ENCODE measurements around the gene SBK1. TPM values are rescaled to one million over a fixed set of nuclear protein-coding genes. Genes with fewer than 3 reads are reported as not detected.

SBK1 gene
- polyA plus RNA-seq, 1 donor from 2014 or later: 0.68 TPM

GRCh38 chr16:28308794-28309584, 16.7 kb downstream of the SBK1 start:
- Mint-ChIP-seq H3K27ac (peak overlapping the region in 2 of 3 donors; percentile 35 to 78), H3K4me3 (peak overlapping the region in 1 of 4 donors; percentile 88), H3K36me3 (peaks cover 2% of the 10 kb centered on the region), H3K4me1 (peaks cover 4 to 9% (median 6%) of the 10 kb centered on the region in 3 donors), H3K27me3 (no peaks in the 10 kb centered on the region), H3K9me3 (no peaks in the 10 kb centered on the region)

DNA sequence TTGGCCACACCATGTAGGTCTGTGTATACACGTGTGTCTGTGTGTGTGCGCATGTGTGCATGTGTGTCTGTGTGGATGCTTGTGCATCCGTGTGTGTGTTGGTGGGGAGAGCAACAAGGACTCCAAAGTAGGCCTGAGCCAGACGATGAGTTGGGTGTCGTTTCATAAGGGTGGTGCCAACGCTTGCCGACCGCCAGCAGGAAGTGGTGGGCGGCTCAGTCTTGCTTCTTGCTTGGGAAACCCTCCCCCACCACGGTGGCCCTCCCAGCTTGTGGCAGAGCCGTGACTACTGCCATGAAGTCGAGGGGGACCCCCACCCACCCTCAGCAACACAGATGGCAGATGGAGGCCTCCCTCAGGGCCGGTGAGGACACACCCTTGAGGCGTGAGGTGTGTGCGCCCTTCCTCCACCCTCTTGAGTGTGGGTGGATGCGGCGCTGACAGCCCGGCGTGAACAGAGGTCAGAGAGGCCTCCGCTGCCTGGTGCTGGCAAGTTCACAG, 17.5 kb downstream of the SBK1 start:
- Mint-ChIP-seq H3K36me3 (peaks cover 2% of the 10 kb centered on the region), H3K27ac (peak overlapping the region; percentile 9 to 83 (median 35)), H3K9me3 (no peaks in the 10 kb centered on the region), H3K4me3 (peak overlapping the region in 3 of 4 donors; percentile 31 to 92 (median 84)), H3K4me1 (peaks cover 4 to 9% (median 6%) of the 10 kb centered on the region in 3 donors), H3K27me3 (no peaks in the 10 kb centered on the region)

DNA sequence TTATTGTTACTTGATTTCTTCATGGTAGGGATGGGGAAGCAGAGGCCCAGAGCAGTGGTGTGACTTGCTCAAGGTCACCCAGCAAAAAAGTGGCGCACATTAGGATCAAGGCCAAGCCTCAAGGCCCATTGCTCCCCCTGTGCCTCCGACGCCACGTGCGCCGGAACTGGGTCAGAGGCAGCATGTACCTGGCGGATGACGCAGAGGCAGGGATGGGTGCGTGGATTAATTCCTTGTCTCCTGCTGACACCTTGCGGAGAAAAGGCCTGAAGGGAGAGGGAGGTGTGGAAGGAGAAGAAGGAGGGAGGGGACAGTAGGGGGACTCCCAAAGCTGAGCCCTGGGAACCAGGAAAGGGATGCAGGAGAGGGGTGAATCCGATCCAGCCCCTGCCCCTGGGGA, 18.5 kb downstream of the SBK1 start:
- peaks cover 4 to 9% (median 6%) of the 10 kb centered on the region in 3 donors for H3K4me1 Mint-ChIP-seq
- no peak overlapping the region for H3K27ac Mint-ChIP-seq
- no peaks in the 10 kb centered on the region for H3K9me3 Mint-ChIP-seq
- H3K4me3 Mint-ChIP-seq: peak overlapping the region in 1 of 4 donors; percentile 84
- H3K27me3 Mint-ChIP-seq: no peaks in the 10 kb centered on the region
- peaks cover 2% of the 10 kb centered on the region for H3K36me3 Mint-ChIP-seq

GRCh38 chr16:28311413-28311812, 19.1 kb downstream of the SBK1 start:
- Mint-ChIP-seq H3K27ac (peak overlapping the region in 1 of 3 donors; percentile 62), H3K9me3 (no peaks in the 10 kb centered on the region), H3K27me3 (no peaks in the 10 kb centered on the region), H3K36me3 (peaks cover 2% of the 10 kb centered on the region), H3K4me3 (no peak overlapping the region), H3K4me1 (peaks cover under 1 to 9% (median 6%) of the 10 kb centered on the region in 3 donors)

DNA sequence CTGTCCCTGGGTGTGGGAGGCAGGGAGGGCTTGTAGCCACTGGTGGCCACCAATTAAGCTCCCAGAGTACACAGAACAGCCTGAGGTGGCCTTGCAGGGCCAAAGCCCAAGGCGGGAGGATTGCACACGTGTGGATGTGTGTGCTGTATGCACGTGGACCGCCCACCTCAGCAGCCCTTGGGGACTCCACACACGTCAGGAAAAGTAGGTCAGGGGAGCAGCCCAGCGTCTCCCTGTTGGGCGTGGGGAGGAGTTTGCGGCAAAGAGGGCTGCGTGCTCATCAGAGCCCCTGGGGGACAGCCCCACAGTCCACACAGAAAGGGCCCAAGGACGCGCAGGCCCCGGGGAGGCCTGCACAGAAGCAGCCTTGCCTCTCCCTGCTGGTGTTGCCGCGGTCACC, 19.6 kb downstream of the SBK1 start:
- no peaks in the 10 kb centered on the region for H3K9me3 Mint-ChIP-seq
- peak overlapping the region in 1 of 4 donors; percentile 17 for H3K4me3 Mint-ChIP-seq
- H3K27ac Mint-ChIP-seq: no peak overlapping the region
- H3K27me3 Mint-ChIP-seq: no peaks in the 10 kb centered on the region
- peaks cover 2% of the 10 kb centered on the region for H3K36me3 Mint-ChIP-seq
- peaks cover 0 to 10% (median 6%) of the 10 kb centered on the region in 3 donors for H3K4me1 Mint-ChIP-seq

DNA sequence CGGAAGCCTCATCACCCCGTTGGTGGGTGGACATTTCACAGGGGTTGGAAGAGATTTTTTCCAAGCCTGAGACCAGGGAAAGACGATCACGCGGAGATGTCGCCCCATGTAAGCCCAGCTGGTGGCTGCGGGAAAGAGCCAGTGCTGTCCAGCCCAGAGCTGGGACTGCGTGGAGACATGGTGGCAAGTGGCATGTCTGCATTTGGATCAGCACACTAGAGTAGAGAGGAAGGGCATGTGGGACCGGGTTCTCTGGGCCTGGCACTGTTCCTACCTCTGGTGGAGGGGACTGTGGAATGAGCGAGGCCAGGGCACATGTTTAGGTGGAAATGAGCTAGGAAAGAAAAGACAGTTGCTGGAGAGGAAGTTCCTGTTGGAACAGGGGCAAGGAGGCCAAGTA, 20.0 kb downstream of the SBK1 start:
- Mint-ChIP-seq H3K4me3 (no peak overlapping the region), H3K27me3 (no peaks in the 10 kb centered on the region), H3K9me3 (no peaks in the 10 kb centered on the region), H3K27ac (no peak overlapping the region), H3K36me3 (peaks cover 2% of the 10 kb centered on the region), H3K4me1 (peaks cover 0 to 12% (median 6%) of the 10 kb centered on the region in 3 donors)

GRCh38 chr16:28313587-28313986, 21.3 kb downstream of the SBK1 start:
- no peak overlapping the region for H3K27ac Mint-ChIP-seq
- H3K9me3 Mint-ChIP-seq: no peaks in the 10 kb centered on the region
- H3K27me3 Mint-ChIP-seq: no peaks in the 10 kb centered on the region
- H3K4me1 Mint-ChIP-seq: peaks cover 0 to 12% (median 6%) of the 10 kb centered on the region in 3 donors
- no peak overlapping the region for H3K4me3 Mint-ChIP-seq
- H3K36me3 Mint-ChIP-seq: peaks cover 2% of the 10 kb centered on the region

DNA sequence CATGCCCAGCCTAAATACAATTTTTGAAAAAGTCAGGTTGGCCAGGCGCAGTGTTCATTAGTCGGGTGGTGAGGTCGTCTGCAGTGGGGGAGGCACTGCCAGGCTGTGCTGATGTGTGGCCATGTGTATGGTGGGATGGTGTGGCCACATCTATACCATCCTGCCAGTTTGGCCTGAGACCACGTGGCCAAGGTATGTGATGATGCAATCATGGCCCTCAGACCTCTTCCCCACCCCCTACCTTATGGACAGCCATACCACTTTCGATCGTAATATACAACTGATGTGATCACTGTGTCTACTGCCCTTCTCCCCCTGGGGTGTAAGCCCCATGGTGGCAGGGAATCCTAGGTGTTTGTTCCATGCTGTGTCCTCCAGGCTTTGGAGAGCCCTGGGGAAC, 23.7 kb downstream of the SBK1 start:
- H3K27me3 Mint-ChIP-seq: no peaks in the 10 kb centered on the region
- no peak overlapping the region for H3K27ac Mint-ChIP-seq
- H3K36me3 Mint-ChIP-seq: no peaks in the 10 kb centered on the region
- H3K9me3 Mint-ChIP-seq: no peaks in the 10 kb centered on the region
- no peak overlapping the region for H3K4me3 Mint-ChIP-seq
- H3K4me1 Mint-ChIP-seq: peaks cover 0 to 3% (median 0%) of the 10 kb centered on the region in 3 donors

DNA sequence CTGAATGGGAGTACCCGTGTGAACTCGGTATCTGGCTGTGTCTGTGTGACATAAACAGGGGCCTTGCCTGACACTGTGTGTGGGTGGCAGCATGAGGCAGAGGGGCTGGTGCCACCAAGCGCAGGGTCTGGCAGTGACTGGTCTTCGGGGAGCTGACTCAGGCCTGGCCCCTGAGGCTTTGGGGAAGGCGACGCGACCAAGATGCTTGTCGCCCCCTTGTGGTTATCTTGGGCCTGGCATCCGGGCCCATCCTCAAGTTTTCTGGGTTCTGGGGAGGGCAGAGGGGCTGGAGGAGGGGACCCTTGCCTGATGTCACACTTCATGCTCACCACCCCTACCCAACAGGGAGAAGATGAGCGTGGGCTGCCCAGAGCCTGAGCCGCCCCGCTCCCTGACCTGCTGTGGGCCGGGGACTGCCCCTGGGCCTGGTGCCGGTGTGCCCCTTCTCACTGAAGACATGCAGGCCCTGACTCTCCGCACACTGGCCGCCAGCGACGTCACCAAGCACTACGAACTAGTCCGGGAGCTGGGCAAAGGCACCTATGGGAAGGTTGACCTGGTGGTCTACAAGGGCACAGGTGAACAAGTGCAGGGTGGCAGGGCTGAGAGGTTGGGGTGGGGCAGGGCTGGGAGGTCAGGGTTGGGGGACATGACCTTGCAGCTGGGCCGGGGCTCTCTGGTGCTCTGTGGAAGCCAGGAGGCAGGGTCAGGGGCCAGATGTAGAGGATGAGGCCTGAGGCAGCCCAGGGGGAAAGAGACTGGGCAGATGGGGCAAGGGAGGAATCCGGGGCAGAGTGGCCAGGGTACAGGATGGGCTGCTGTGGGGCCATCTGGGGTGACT, 24.9 kb downstream of the SBK1 start:
- H3K9me3 Mint-ChIP-seq: no peaks in the 10 kb centered on the region
- H3K27me3 Mint-ChIP-seq: no peaks in the 10 kb centered on the region
- no peak overlapping the region for H3K4me3 Mint-ChIP-seq
- peak overlapping the region in 2 of 3 donors; percentile 41 to 76 for H3K27ac Mint-ChIP-seq
- no peaks in the 10 kb centered on the region for H3K36me3 Mint-ChIP-seq
- H3K4me1 Mint-ChIP-seq: peaks cover 0 to 3% (median 0%) of the 10 kb centered on the region in 3 donors

DNA sequence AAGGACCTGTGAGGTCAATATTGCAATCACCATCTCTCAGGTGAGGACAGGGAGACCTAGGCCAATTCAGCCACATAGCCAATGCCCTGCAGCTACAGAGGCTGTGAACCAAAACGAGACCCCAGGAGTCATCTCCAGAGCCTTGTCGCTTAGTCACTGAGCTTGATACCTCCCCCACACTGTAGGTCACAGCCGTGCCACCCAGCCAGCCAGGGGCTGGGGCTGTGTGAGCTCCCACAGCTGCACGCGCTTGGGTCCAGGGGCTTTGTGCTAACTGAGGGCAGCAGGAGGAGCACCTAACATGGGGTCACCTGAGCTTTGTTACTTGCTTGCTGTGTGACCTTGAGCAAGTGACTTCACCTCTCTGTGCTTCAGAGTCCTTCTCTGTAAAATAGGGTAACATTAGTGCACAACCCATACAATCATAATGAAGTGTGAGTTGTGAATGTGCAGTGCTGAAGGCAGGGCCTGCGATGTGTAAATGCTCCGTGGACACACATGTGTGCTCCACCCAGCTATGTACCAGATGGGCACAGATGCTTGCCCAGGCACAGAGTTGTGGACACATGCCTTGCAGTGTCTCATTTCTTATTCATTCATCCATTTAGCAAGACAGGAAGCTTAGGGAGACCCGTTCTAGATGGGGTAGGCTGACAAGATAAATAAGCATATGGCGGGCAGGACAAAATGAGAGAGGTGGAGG, 25.9 kb downstream of the SBK1 start:
- no peak overlapping the region for H3K27ac Mint-ChIP-seq
- H3K36me3 Mint-ChIP-seq: no peaks in the 10 kb centered on the region
- H3K4me3 Mint-ChIP-seq: no peak overlapping the region
- peaks cover 0 to 3% (median 0%) of the 10 kb centered on the region in 3 donors for H3K4me1 Mint-ChIP-seq
- H3K27me3 Mint-ChIP-seq: no peaks in the 10 kb centered on the region
- H3K9me3 Mint-ChIP-seq: no peaks in the 10 kb centered on the region

DNA sequence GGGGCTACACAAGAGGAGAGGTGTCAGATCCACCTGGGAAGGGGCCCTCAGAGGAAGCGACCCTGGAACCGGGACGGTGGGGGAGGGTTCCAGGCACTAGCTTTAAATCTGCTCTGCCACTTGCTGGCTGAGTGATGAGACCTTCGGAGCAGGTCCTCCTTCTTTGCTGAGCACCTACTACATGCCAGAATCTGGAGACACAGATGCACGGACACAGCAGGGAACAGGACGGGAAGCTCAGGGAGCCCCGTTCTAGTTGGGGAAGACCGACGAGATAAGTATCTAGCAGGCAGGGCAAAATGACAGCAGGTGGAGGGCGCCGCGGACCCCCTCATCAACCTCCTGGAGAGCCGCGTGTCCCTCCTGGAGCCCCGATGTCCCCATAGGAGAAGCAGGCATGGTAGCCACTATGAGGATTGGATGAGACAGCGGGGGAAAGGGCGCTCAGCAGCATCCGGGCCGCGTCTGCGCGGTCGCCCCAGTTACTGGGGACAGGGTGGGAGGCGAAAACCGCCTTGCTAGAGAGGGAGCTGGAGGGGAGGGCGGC, 27.2 kb downstream of the SBK1 start:
- no peaks in the 10 kb centered on the region for H3K27me3 Mint-ChIP-seq
- H3K36me3 Mint-ChIP-seq: no peaks in the 10 kb centered on the region
- H3K4me1 Mint-ChIP-seq: peaks cover 0 to 3% (median 0%) of the 10 kb centered on the region in 3 donors
- H3K4me3 Mint-ChIP-seq: no peak overlapping the region
- peak overlapping the region in 1 of 3 donors; percentile 67 for H3K27ac Mint-ChIP-seq
- H3K9me3 Mint-ChIP-seq: no peaks in the 10 kb centered on the region

- Mint-ChIP-seq H3K4me3 (no peak overlapping the region), H3K27ac (no peak overlapping the region), H3K9me3 (no peaks in the 10 kb centered on the region), H3K27me3 (no peaks in the 10 kb centered on the region), H3K4me1 (peaks cover 0 to 3% (median 0%) of the 10 kb centered on the region in 3 donors), H3K36me3 (no peaks in the 10 kb centered on the region)
Observed at GRCh38 chr16:28320023-28320561, 27.8 kb downstream of the SBK1 start.

DNA sequence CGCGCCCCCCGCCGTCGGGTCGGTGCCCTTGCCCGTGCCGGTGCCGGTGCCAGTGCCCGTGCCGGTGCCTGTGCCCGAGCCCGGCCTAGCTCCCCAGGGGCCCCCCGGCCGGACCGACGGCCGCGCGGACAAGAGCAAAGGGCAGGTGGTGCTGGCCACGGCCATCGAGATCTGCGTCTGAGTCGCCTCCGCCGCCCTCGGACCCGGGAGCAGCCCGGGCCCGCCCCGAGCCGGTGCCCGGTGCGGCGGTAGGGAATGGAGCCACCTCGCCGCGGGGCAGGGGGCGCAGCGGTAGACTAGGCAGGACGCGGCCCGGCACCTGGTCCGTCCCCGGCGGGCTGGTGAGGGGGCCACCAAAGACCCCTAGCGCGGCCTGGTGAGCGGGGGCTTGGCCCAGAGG, 28.4 kb downstream of the SBK1 start:
- Mint-ChIP-seq H3K4me1 (peaks cover 0 to 3% (median 0%) of the 10 kb centered on the region in 3 donors), H3K27me3 (no peaks in the 10 kb centered on the region), H3K9me3 (no peaks in the 10 kb centered on the region), H3K4me3 (no peak overlapping the region), H3K36me3 (no peaks in the 10 kb centered on the region), H3K27ac (no peak overlapping the region)

DNA sequence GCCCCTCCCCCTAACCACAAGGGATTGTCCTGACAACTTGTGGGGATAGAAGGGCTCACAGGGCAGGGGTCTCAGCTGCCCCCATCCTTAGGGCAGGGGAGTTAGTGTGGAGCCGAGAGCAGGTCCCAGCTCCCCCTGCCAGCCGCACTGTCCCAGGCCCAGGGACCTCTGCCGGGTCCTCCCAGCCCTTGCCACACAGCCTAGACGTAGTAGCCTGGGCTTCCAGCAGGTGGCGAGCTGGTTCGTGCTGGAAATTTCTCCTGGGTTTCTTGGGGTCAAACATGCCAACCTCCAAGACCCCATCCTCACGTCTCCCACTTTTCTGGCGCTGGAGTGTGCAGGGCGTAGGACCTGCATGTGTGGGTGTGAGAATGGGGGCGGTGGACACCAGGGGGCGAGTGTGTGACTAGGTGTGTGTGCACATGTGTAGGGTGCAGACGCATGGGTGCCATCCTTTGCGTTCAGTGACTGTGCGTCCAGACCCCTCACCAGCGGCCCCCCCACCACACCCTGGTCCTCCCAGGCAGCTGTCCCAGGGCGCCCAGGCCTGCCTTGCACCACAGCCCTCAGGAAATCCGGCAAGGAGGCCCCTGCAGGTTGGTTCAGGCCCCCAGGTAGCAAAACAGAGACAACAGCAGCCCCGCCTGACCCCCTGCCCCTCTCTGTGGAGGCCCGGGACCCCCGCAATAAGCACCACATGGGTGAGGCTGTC, 29.5 kb downstream of the SBK1 start:
- no peaks in the 10 kb centered on the region for H3K9me3 Mint-ChIP-seq
- no peaks in the 10 kb centered on the region for H3K27me3 Mint-ChIP-seq
- H3K27ac Mint-ChIP-seq: no peak overlapping the region
- H3K36me3 Mint-ChIP-seq: no peaks in the 10 kb centered on the region
- peaks cover 0 to 4% (median 2%) of the 10 kb centered on the region in 3 donors for H3K4me1 Mint-ChIP-seq
- no peak overlapping the region for H3K4me3 Mint-ChIP-seq

Measured in IgD-negative memory B cell (primary cell).